SK-N-SH (cell line): ENCODE data around the gene TMEM212. TPM values are rescaled to one million over a fixed set of nuclear protein-coding genes. Genes with fewer than 3 reads are reported as not detected.

Experiments used
- CTCF ChIA-PET: fragments of 300-600, 350-600 bp; formaldehyde crosslinking; extraction: SDS; loops from one replicate; lab custom pipeline; 2021; lab: Yijun Ruan, JAX
- POLR2A ChIA-PET: fragments of 350-600 bp; sonication (Branson Sonifier 250); formaldehyde crosslinking; extraction: SDS; loops from one replicate; lab custom pipeline; 2020; ENCODE audit warnings: antibody characterized with exemption, inconsistent platforms; lab: Yijun Ruan, JAX
- DNase-seq: peaks from one replicate; pipeline ENCODE4 v3.0.0; 2012
- H2AFZ ChIP-seq: fragments of 200-600 bp; sonication (generic); 2 replicates; pipeline ENCODE4 v1.8.1; 2016; ENCODE audit warnings: antibody characterized with exemption, mild to moderate bottlenecking, low read depth
- H3F3A ChIP-seq: fragments of 200-600 bp; sonication (generic); replicated peaks from 2 replicates; pipeline ENCODE3; 2016; ENCODE audit warnings: antibody characterized with exemption, mild to moderate bottlenecking; ENCODE audit not compliant: insufficient read depth
- H3K27ac ChIP-seq, 2 experiments: fragments of 200-500 bp in 1 of 2; fragments of 200-600 bp in 1 of 2; sonication (Bioruptor generic) in 1 of 2; sonication (generic), shearing (Covaris generic) in 1 of 2; 2 replicates each; pipeline versions ENCODE4 v1.5.1 to v1.6.1; 2014 to 2016; ENCODE audit warnings: low read depth in 2 of 2, inconsistent platforms in 1 of 2, low read length in 1 of 2, mild to moderate bottlenecking in 1 of 2, mixed read lengths in 1 of 2
- H3K27me3 ChIP-seq: fragments of 200-600 bp; sonication (generic), shearing (Covaris generic); 2 replicates; pipeline ENCODE4 v1.6.1; 2016; ENCODE audit warnings: mixed run types; ENCODE audit not compliant: insufficient read depth
- H3K36me3 ChIP-seq, 2 experiments: fragments of 200-500 bp in 1 of 2; fragments of 200-600 bp in 1 of 2; sonication (Bioruptor generic) in 1 of 2; sonication (generic) in 1 of 2; replicated peaks in 1 of 2; 2 replicates each; pipeline versions ENCODE3 to v1.5.1; 2014 to 2016; ENCODE audit warnings: low read length in 1 of 2, mild to moderate bottlenecking in 1 of 2; ENCODE audit not compliant: insufficient read depth in 2 of 2, control insufficient read depth in 1 of 2
- H3K4me1 ChIP-seq, 2 experiments: fragments of 200-500 bp in 1 of 2; fragments of 200-600 bp in 1 of 2; sonication (Bioruptor generic) in 1 of 2; sonication (generic), shearing (Covaris generic) in 1 of 2; 2 replicates each; pipeline versions ENCODE4 v1.5.1 to v1.6.1; 2014 to 2016; ENCODE audit warnings: low read depth in 1 of 2, low read length in 1 of 2, mixed run types in 1 of 2; ENCODE audit not compliant: insufficient read depth in 2 of 2, control insufficient read depth in 1 of 2
- H3K4me2 ChIP-seq: fragments of 200-600 bp; sonication (generic), shearing (Covaris generic); 2 replicates; pipeline ENCODE4 v1.6.1; 2017; ENCODE audit warnings: mixed run types
- H3K4me3 ChIP-seq, 2 experiments: fragments of 200-500 bp in 1 of 2; fragments of 200-600 bp in 1 of 2; sonication (Bioruptor generic) in 1 of 2; sonication (generic), shearing (Covaris generic) in 1 of 2; 2 replicates each; pipeline versions ENCODE4 v1.5.1 to v1.8.1; 2014 to 2016; ENCODE audit warnings: low read depth in 2 of 2, inconsistent platforms in 1 of 2, low read length in 1 of 2, mild to moderate bottlenecking in 1 of 2, mixed read lengths in 1 of 2, moderate library complexity in 1 of 2
- H3K79me2 ChIP-seq: fragments of 200-600 bp; sonication (generic); 2 replicates; pipeline ENCODE4 v1.8.1; 2017; ENCODE audit warnings: mild to moderate bottlenecking; ENCODE audit not compliant: insufficient read depth
- H3K9ac ChIP-seq: fragments of 200-600 bp; sonication (generic); 2 replicates; pipeline ENCODE4 v1.6.1; 2017; ENCODE audit warnings: mixed run types
- H3K9me2 ChIP-seq: fragments of 200-600 bp; sonication (generic); 2 replicates; pipeline ENCODE4 v1.6.1; 2017; ENCODE audit warnings: mixed run types
- H3K9me3 ChIP-seq: fragments of 200-600 bp; sonication (generic); 2 replicates; pipeline ENCODE4 v1.6.1; 2017; ENCODE audit warnings: mixed run types, mild to moderate bottlenecking, moderate library complexity
- H4K20me1 ChIP-seq: fragments of 200-600 bp; sonication (generic); 2 replicates; pipeline ENCODE4 v1.6.1; 2017; ENCODE audit warnings: mild to moderate bottlenecking, mixed run types; ENCODE audit not compliant: insufficient read depth
- CTCF ChIP-seq: fragments of 200-600 bp; sonication (generic); IDR thresholded peaks from 2 replicates; pipeline ENCODE4 v1.6.1; 2017; ENCODE audit warnings: antibody characterized with exemption, mild to moderate bottlenecking, moderate library complexity
- ELF1 ChIP-seq: IDR thresholded peaks from 2 replicates; pipeline ENCODE4 v1.4.0; 2012
- EZH2phosphoT487 ChIP-seq: fragments of 200-600 bp; sonication (generic); IDR thresholded peaks from 2 replicates; pipeline ENCODE4 v1.6.1; 2017; ENCODE audit warnings: low read depth, mixed run types, mild to moderate bottlenecking, antibody characterized with exemption, moderate library complexity, borderline replicate concordance
- FOXM1 ChIP-seq: IDR thresholded peaks from 2 replicates; pipeline ENCODE4 v1.4.0; 2012; ENCODE audit warnings: low read depth, mild to moderate bottlenecking
- JUND ChIP-seq: IDR thresholded peaks from 2 replicates; pipeline ENCODE4 v1.4.0; 2012
- MEF2A ChIP-seq: IDR thresholded peaks from 2 replicates; pipeline ENCODE4 v1.4.0; 2012; ENCODE audit warnings: low read depth, borderline replicate concordance
- NFIC ChIP-seq: IDR thresholded peaks from 2 replicates; pipeline ENCODE4 v1.4.0; 2012; ENCODE audit warnings: borderline replicate concordance
- NRF1 ChIP-seq: IDR thresholded peaks from 2 replicates; pipeline ENCODE4 v1.6.1; 2012; ENCODE audit warnings: low read depth, mild to moderate bottlenecking, low read length
- POLR2AphosphoS5 ChIP-seq: IDR thresholded peaks from 2 replicates; pipeline ENCODE4 v1.6.1; 2012; ENCODE audit warnings: low read depth, low read length
- RCOR1 ChIP-seq: fragments of 150-350 bp; IDR thresholded peaks from 2 replicates; pipeline ENCODE4 v1.6.1; 2017; ENCODE audit warnings: antibody characterized with exemption, low read length
- REST ChIP-seq: IDR thresholded peaks from 2 replicates; pipeline ENCODE4 v1.6.1; 2012; ENCODE audit warnings: mild to moderate bottlenecking, low read depth, low read length, moderate library complexity
- SIN3A ChIP-seq: IDR thresholded peaks from 2 replicates; pipeline ENCODE4 v1.6.1; 2012; ENCODE audit warnings: low read depth, mild to moderate bottlenecking, low read length, moderate library complexity, borderline replicate concordance
- SMC3 ChIP-seq: IDR thresholded peaks from 2 replicates; pipeline ENCODE4 v1.6.1; 2012; ENCODE audit warnings: low read depth, low read length, improper control_type of control experiment
- TCF12 ChIP-seq: IDR thresholded peaks from 2 replicates; pipeline ENCODE4 v1.4.0; 2012
- TEAD4 ChIP-seq: IDR thresholded peaks from 2 replicates; pipeline ENCODE4 v1.4.0; 2012; ENCODE audit warnings: mild to moderate bottlenecking, borderline replicate concordance; ENCODE audit not compliant: insufficient read depth
- USF2 ChIP-seq: fragments of 150-350 bp; IDR thresholded peaks from 2 replicates; pipeline ENCODE4 v1.6.1; 2017; ENCODE audit warnings: antibody characterized with exemption, low read length, low read depth, borderline replicate concordance
- ZBTB33 ChIP-seq: IDR thresholded peaks from 2 replicates; pipeline ENCODE4 v1.4.0; 2012; ENCODE audit warnings: low read depth, borderline replicate concordance
- WGBS: methylation state at CpG from one replicate; pipeline ENCODE4 v1.1.6; 2017; ENCODE audit warnings: low lambda C conversion rate; 5-methylcytosine and 5-hydroxymethylcytosine counted together
- polyA plus RNA-seq, 3 experiments: library from polyadenylated mRNA; depleted of rRNA; stranded (reverse); fragments of >200 nt; gene quantifications; 2 replicates each; pipeline ENCODE4 v1.2.3, GENCODE V29; 2012

Gene TMEM212
- polyA plus RNA-seq, 1 of the 3 experiments (the other 2 are of a cell fraction): not detected

GRCh38 chr3:171845481-171846284 is 2.5 kb downstream of the TMEM212 start (continued):
- no peak for TF ChIP-seq RCOR1

- TF ChIP-seq POLR2AphosphoS5 (no peak), FOXM1 (no peak), TEAD4 (no peak), JUND (no peak), USF2 (no peak), SMC3 (no peak), CTCF (no peak), NFIC (no peak), NRF1 (no peak), ELF1 (no peak), EZH2phosphoT487 (no peak), SIN3A (no peak), REST (no peak), TCF12 (no peak), MEF2A (no peak), ZBTB33 (no peak)
- Histone ChIP-seq H3K27me3 (no peaks in the 10 kb centered on the region), H3F3A (no peaks in the 10 kb centered on the region), H3K4me1 (peaks cover 0 to 2% of the 10 kb centered on the region in 2 experiments; a peak in 2 of 4 replicates), H4K20me1 (no peaks in the 10 kb centered on the region), H2AFZ (no peak overlapping the region), H3K4me3 (no peak overlapping the region), H3K9ac (no peak overlapping the region), H3K9me3 (no peaks in the 10 kb centered on the region), H3K79me2 (no peaks in the 10 kb centered on the region), H3K27ac (no peak overlapping the region), H3K9me2 (no peaks in the 10 kb centered on the region), H3K4me2 (no peak overlapping the region), H3K36me3 (no peaks in the 10 kb centered on the region)
- ChIA-PET POLR2A (no interaction called here), CTCF (interaction anchor here (1.1 kb wide), 1 partner anchor 17 kb away, joined by 3 read pairs; no protein-coding TSS in a partner anchor)
- WGBS: 74% methylated on average over 2 of the region's 2 CpGs
- no peak for DNase-seq
Measured at GRCh38 chr3:171846597-171846996, 3.4 kb downstream of the TMEM212 start.
